ENCODE results near the gene SLC25A34. TPM values are rescaled to one million over a fixed set of nuclear protein-coding genes. Genes with fewer than 3 reads are reported as not detected.

Gene SLC25A34
- polyA plus RNA-seq, 3 donors = 0.08 to 2.7 (median 0.61) TPM

GRCh38 chr1:15755646-15756040 is 19.6 kb downstream of the SLC25A34 start:
- Mint-ChIP-seq H3K4me1 (peaks cover 15% of the 10 kb centered on the region), H3K9me3 (peaks cover 0 to 10% (median 4%) of the 10 kb centered on the region in 7 donors), H3K27me3 (ENCODE audit: low read depth in 3 of 3) (peaks cover 49 to 61% (median 53%) of the 10 kb centered on the region in 3 donors), H3K36me3 (peaks cover 0 to 5% of the 10 kb centered on the region in 2 donors), H3K4me3 (peak overlapping the region in 1 of 2 donors; percentile 49), H3K27ac (no peak overlapping the region)
- no peak overlapping the region for H3K4me3 ChIP-seq (replicated peaks in 1 of 3; ENCODE audit: low read depth in 2 of 3, low read length in 3 of 3)
- no peak for DNase-seq
- peaks cover 23 to 46% of the 10 kb centered on the region in 2 donors for H3K27me3 ChIP-seq (ENCODE audit: control insufficient read depth in 2 of 2, insufficient read depth in 2 of 2, low read length in 2 of 2)
- H3K79me2 ChIP-seq (ENCODE audit: insufficient read depth, low read length) = no peaks in the 10 kb centered on the region
- WGBS (ENCODE audit: insufficient coverage) = 79% methylated on average over 2 of the region's 4 CpGs
- no peak for TF ChIP-seq CTCF (IDR thresholded peaks at IDR 0.05)
- intact Hi-C loops (cut with micrococcal nuclease) = no loop called here
- no peak overlapping the region for H3K4me2 ChIP-seq (replicated peaks; ENCODE audit: extremely low read depth, low read length, poor library complexity, severe bottlenecking)
- H3K9ac ChIP-seq (ENCODE audit: insufficient read depth, low read length, poor library complexity, severe bottlenecking) = no peak overlapping the region
- H3K4me1 ChIP-seq (ENCODE audit: control insufficient read depth in 1 of 2, insufficient read depth in 2 of 2, low read length in 2 of 2) = no peaks in the 10 kb centered on the region
- no peaks in the 10 kb centered on the region for H3K36me3 ChIP-seq (replicated peaks in 1 of 2; ENCODE audit: control insufficient read depth in 1 of 2, insufficient read depth in 2 of 2, low read length in 2 of 2)
- no peaks in the 10 kb centered on the region for H4K20me1 ChIP-seq (ENCODE audit: insufficient read depth, low read length)
- H2AFZ ChIP-seq (ENCODE audit: insufficient read depth, low read depth, low read length, poor library complexity, severe bottlenecking) = no peak overlapping the region
- no peak overlapping the region for H3K27ac ChIP-seq (ENCODE audit: low read depth in 1 of 2, low read length in 2 of 2)
- H3K9me3 ChIP-seq (replicated peaks in 1 of 2; ENCODE audit: control insufficient read depth in 1 of 2, insufficient read depth in 1 of 2, low read length in 2 of 2) = peaks cover 0 to 6% of the 10 kb centered on the region in 2 donors

GRCh38 chr1:15756143-15757015 is 20.3 kb downstream of the SLC25A34 start:
- no peaks in the 10 kb centered on the region for H3K4me1 ChIP-seq (ENCODE audit: control insufficient read depth in 1 of 2, insufficient read depth in 2 of 2, low read length in 2 of 2)
- Mint-ChIP-seq H3K4me3 (peak overlapping the region in 1 of 2 donors; percentile 73), H3K9me3 (peaks cover 0 to 10% (median 5%) of the 10 kb centered on the region in 7 donors), H3K27me3 (ENCODE audit: low read depth in 3 of 3) (peaks cover 56 to 68% (median 60%) of the 10 kb centered on the region in 3 donors), H3K27ac (peak overlapping the region in 1 of 7 donors; percentile 50), H3K36me3 (peaks cover 0 to 5% of the 10 kb centered on the region in 2 donors), H3K4me1 (peaks cover 15% of the 10 kb centered on the region)
- H4K20me1 ChIP-seq (ENCODE audit: insufficient read depth, low read length) = no peaks in the 10 kb centered on the region
- peaks cover 0 to 11% of the 10 kb centered on the region in 2 donors for H3K9me3 ChIP-seq (replicated peaks in 1 of 2; ENCODE audit: control insufficient read depth in 1 of 2, insufficient read depth in 1 of 2, low read length in 2 of 2)
- WGBS (ENCODE audit: insufficient coverage) = 11% methylated on average over 14 of the region's 21 CpGs
- H3K79me2 ChIP-seq (ENCODE audit: insufficient read depth, low read length) = no peaks in the 10 kb centered on the region
- no peak for TF ChIP-seq CTCF (IDR thresholded peaks at IDR 0.05)
- no peak overlapping the region for H3K4me2 ChIP-seq (replicated peaks; ENCODE audit: extremely low read depth, low read length, poor library complexity, severe bottlenecking)
- H3K36me3 ChIP-seq (replicated peaks in 1 of 2; ENCODE audit: control insufficient read depth in 1 of 2, insufficient read depth in 2 of 2, low read length in 2 of 2) = no peaks in the 10 kb centered on the region
- peak overlapping the region; percentile 46 for H2AFZ ChIP-seq (ENCODE audit: insufficient read depth, low read depth, low read length, poor library complexity, severe bottlenecking)
- no peak overlapping the region for H3K9ac ChIP-seq (ENCODE audit: insufficient read depth, low read length, poor library complexity, severe bottlenecking)
- intact Hi-C loops (cut with micrococcal nuclease) = no loop called here
- no peak overlapping the region for H3K27ac ChIP-seq (ENCODE audit: low read depth in 1 of 2, low read length in 2 of 2)
- peaks cover 30 to 54% of the 10 kb centered on the region in 2 donors for H3K27me3 ChIP-seq (ENCODE audit: control insufficient read depth in 2 of 2, insufficient read depth in 2 of 2, low read length in 2 of 2)
- H3K4me3 ChIP-seq (replicated peaks in 1 of 3; ENCODE audit: low read depth in 2 of 3, low read length in 3 of 3) = no peak overlapping the region
- DNase-seq = no peak
